Liver (tissue), 9 donors: Measurements from ENCODE around the gene ARL13B. TPM values are rescaled to one million over a fixed set of nuclear protein-coding genes. Genes with fewer than 3 reads are reported as not detected.

Experiments
- DNase-seq: peaks from one replicate; pipeline ENCODE4 v3.0.0-alpha.2; 2017; ENCODE audit warnings: low spot score
- H3K27ac ChIP-seq, 2 donors: one replicate each; pipeline ENCODE4 v1.7.0; 2013; ENCODE audit warnings: inconsistent platforms in 2 of 2, low read length in 2 of 2, control low read depth in 1 of 2, low read depth in 1 of 2, mild to moderate bottlenecking in 1 of 2
- H3K27me3 ChIP-seq, 4 donors: one replicate each; pipeline versions ENCODE4 v1.6.1 to v1.7.0; 2013; ENCODE audit warnings: low read length in 3 of 4, inconsistent platforms in 1 of 4, mild to moderate bottlenecking in 1 of 4, moderate library complexity in 1 of 4; ENCODE audit not compliant: control insufficient read depth in 4 of 4, insufficient read depth in 4 of 4
- H3K36me3 ChIP-seq, 4 donors: one replicate each; pipeline versions ENCODE4 v1.6.1 to v1.7.0; 2013; ENCODE audit warnings: low read length in 3 of 4, mild to moderate bottlenecking in 3 of 4, low read depth in 1 of 4, moderate library complexity in 1 of 4; ENCODE audit not compliant: control insufficient read depth in 4 of 4, insufficient read depth in 3 of 4
- H3K4me1 ChIP-seq, 4 donors: one replicate each; pipeline versions ENCODE4 v1.6.1 to v1.7.0; 2013; ENCODE audit warnings: low read length in 3 of 4, mild to moderate bottlenecking in 3 of 4, moderate library complexity in 1 of 4; ENCODE audit not compliant: control insufficient read depth in 4 of 4, insufficient read depth in 4 of 4
- H3K4me3 ChIP-seq, 3 donors: one replicate each; pipeline versions ENCODE4 v1.6.1 to v1.7.0; 2013; ENCODE audit warnings: low read length in 3 of 3, control low read depth in 1 of 3, low read depth in 1 of 3, mild to moderate bottlenecking in 1 of 3
- H3K9ac ChIP-seq, 2 donors: one replicate each; pipeline ENCODE4 v1.7.0; 2013; ENCODE audit warnings: low read length in 2 of 2, mild to moderate bottlenecking in 2 of 2, moderate library complexity in 2 of 2, control low read depth in 1 of 2, low read depth in 1 of 2
- H3K9me3 ChIP-seq, 4 donors: one replicate each; pipeline versions ENCODE4 v1.6.1 to v1.7.0; 2013; ENCODE audit warnings: low read length in 3 of 4; ENCODE audit not compliant: control insufficient read depth in 4 of 4
- ATF3 ChIP-seq: IDR thresholded peaks from 2 replicates; pipeline ENCODE4 v1.6.1; 2016; ENCODE audit warnings: antibody characterized with exemption
- CTCF ChIP-seq: fragments of 150-350 bp; IDR thresholded peaks from 2 replicates; pipeline ENCODE4 v1.5.1; 2017; ENCODE audit warnings: improper control_type of control experiment, low read depth, low read length; ENCODE audit not compliant: missing input control
- EGR1 ChIP-seq, 2 donors: IDR thresholded peaks; 2 replicates each; pipeline ENCODE4 v1.6.1; 2016 to 2018; ENCODE audit warnings: antibody characterized with exemption in 2 of 2, low read depth in 2 of 2
- FOXA1 ChIP-seq: IDR thresholded peaks from 2 replicates; pipeline ENCODE4 v1.6.1; 2016; ENCODE audit warnings: antibody characterized with exemption
- FOXA2 ChIP-seq: IDR thresholded peaks from 2 replicates; pipeline ENCODE4 v1.6.1; 2016; ENCODE audit warnings: antibody characterized with exemption
- GABPA ChIP-seq, 2 donors: IDR thresholded peaks in 1 of 2; conservative IDR thresholded peaks in 1 of 2; 2 replicates each; pipeline ENCODE4 v1.6.1; 2016; ENCODE audit warnings: antibody characterized with exemption in 2 of 2, mild to moderate bottlenecking in 1 of 2, moderate library complexity in 1 of 2
- HNF4A ChIP-seq, 2 donors: conservative IDR thresholded peaks; 2 replicates each; pipeline ENCODE4 v1.6.1; 2016; ENCODE audit warnings: antibody characterized with exemption in 2 of 2, mild to moderate bottlenecking in 2 of 2
- HNF4G ChIP-seq: IDR thresholded peaks from 2 replicates; pipeline ENCODE4 v1.6.1; 2016; ENCODE audit warnings: antibody characterized with exemption
- JUND ChIP-seq, 2 donors: IDR thresholded peaks; 2 replicates each; pipeline ENCODE4 v1.6.1; 2016; ENCODE audit warnings: antibody characterized with exemption in 2 of 2
- MAX ChIP-seq: IDR thresholded peaks from 2 replicates; pipeline ENCODE4 v1.6.1; 2016; ENCODE audit warnings: antibody characterized with exemption
- NR2F2 ChIP-seq: IDR thresholded peaks from 2 replicates; pipeline ENCODE4 v1.6.1; 2016; ENCODE audit warnings: antibody characterized with exemption
- RAD21 ChIP-seq, 2 donors: IDR thresholded peaks; 2 replicates each; pipeline ENCODE4 v1.6.1; 2016; ENCODE audit warnings: antibody characterized with exemption in 2 of 2, mild to moderate bottlenecking in 2 of 2
- REST ChIP-seq: IDR thresholded peaks from 2 replicates; pipeline ENCODE4 v1.6.1; 2016; ENCODE audit warnings: antibody characterized with exemption, mild to moderate bottlenecking
- RXRA ChIP-seq, 2 donors: IDR thresholded peaks; 2 replicates each; pipeline ENCODE4 v1.6.1; 2017 to 2018; ENCODE audit warnings: antibody characterized with exemption in 2 of 2, mild to moderate bottlenecking in 1 of 2
- SP1 ChIP-seq: IDR thresholded peaks from 2 replicates; pipeline ENCODE4 v1.6.1; 2018; ENCODE audit warnings: antibody characterized with exemption, mild to moderate bottlenecking
- TAF1 ChIP-seq: conservative IDR thresholded peaks from 2 replicates; pipeline ENCODE4 v1.6.1; 2016; ENCODE audit warnings: antibody characterized with exemption, mild to moderate bottlenecking
- YY1 ChIP-seq: IDR thresholded peaks from 2 replicates; pipeline ENCODE4 v1.6.1; 2016; ENCODE audit warnings: antibody characterized with exemption, mild to moderate bottlenecking
- ZBTB33 ChIP-seq: IDR thresholded peaks from 2 replicates; pipeline ENCODE4 v1.6.1; 2016; ENCODE audit warnings: antibody characterized with exemption
- WGBS: extraction: QIAGEN DNeasy Blood & Tissue Kit; methylation state at CpG from one replicate; pipeline ENCODE4 v1.1.7; 2013; 5-methylcytosine and 5-hydroxymethylcytosine counted together
- polyA plus RNA-seq, 2 donors: library from polyadenylated mRNA; stranded (reverse) in 1 of 2; unstranded in 1 of 2; fragments of 200-250 nt in 1 of 2; fragments of >200 nt in 1 of 2; fragmentation: Nextera tagmentation in 1 of 2; extraction: Ambion mirVana in 1 of 2; gene quantifications; one replicate each; pipeline versions ENCODE4 v1.2.1 to v1.2.3, GENCODE V29; 2013 to 2015
- total RNA-seq, 2 donors: library from RNA; depleted of rRNA; stranded (reverse); fragments of >200 nt; gene quantifications; one replicate each; pipeline ENCODE4 v1.2.3, GENCODE V29; 2014
- donor health status: healthy.
- donor health status: healthy.
- donor health status: healthy.
- donor health status: healthy.
- donor health status: healthy.

ARL13B gene
- total and polyA plus RNA-seq, 4 donors: 3.0 to 5.8 (median 3.5) TPM

- TF ChIP-seq NR2F2: no peak
- no peak for TF ChIP-seq ZBTB33
- peak; percentile 82 to 84 for TF ChIP-seq HNF4A (conservative IDR thresholded peaks at IDR 0.05)
- TF ChIP-seq MAX: no peak
- TF ChIP-seq GABPA (IDR thresholded peaks at IDR 0.05 in 1 of 2, conservative IDR thresholded peaks at IDR 0.05 in 1 of 2): no peak
- peak; percentile 13 to 29 for TF ChIP-seq RXRA (IDR thresholded peaks at IDR 0.05)
- TF ChIP-seq FOXA1: no peak
- no peak for TF ChIP-seq RAD21 (IDR thresholded peaks at IDR 0.05)
- TF ChIP-seq JUND (IDR thresholded peaks at IDR 0.05): peak; percentile 19 to 25
- TF ChIP-seq TAF1: no peak
- peak in 1 of 2 donors; percentile 16 for TF ChIP-seq EGR1 (IDR thresholded peaks at IDR 0.05; ENCODE audit: low read depth in 2 of 2)
- TF ChIP-seq SP1: peak; percentile 59
- TF ChIP-seq FOXA2: no peak
- TF ChIP-seq YY1: peak; percentile 51
- TF ChIP-seq HNF4G: peak; percentile 55
- no peak for TF ChIP-seq REST
- TF ChIP-seq ATF3: no peak
- no peak for TF ChIP-seq CTCF
- no peaks in the 10 kb centered on the region for H3K27me3 ChIP-seq
- 30% methylated on average over 1 of the region's 1 CpG for WGBS
- H3K4me1 ChIP-seq: peaks cover 4 to 36% (median 20%) of the 10 kb centered on the region in 4 donors
- H3K9me3 ChIP-seq: no peaks in the 10 kb centered on the region
- peaks cover 0 to 8% (median 0%) of the 10 kb centered on the region in 4 donors for H3K36me3 ChIP-seq
- H3K9ac ChIP-seq: no peak overlapping the region
- no peak overlapping the region for H3K4me3 ChIP-seq
- peak overlapping the region in 1 of 2 donors; percentile 45 for H3K27ac ChIP-seq
- DNase-seq: no peak
Observed at GRCh38 chr3:93961489-93961888, 18.5 kb upstream of the ARL13B start.
